Prostate gland (tissue), 2 donors: ENCODE measurements around the gene POLR1A.

Experiments used
- CTCF ChIP-seq, 4 experiments: fragments of 200-600 bp in 2 of 4; fragments of 450-650 bp in 2 of 4; sonication (generic) in 2 of 4; IDR thresholded peaks; 1 replicate in 3 of 4; 2 replicates in 1 of 4; pipeline ENCODE4 v1.5.1; 2016 to 2019; ENCODE audit warnings: antibody characterized with exemption in 4 of 4, mild to moderate bottlenecking in 2 of 4, moderate library complexity in 2 of 4
- POLR2A ChIP-seq: fragments of 450-650 bp; IDR thresholded peaks from one replicate; pipeline ENCODE4 v1.6.1; 2016; ENCODE audit warnings: antibody characterized with exemption, mild to moderate bottlenecking
- POLR2AphosphoS5 ChIP-seq: sonication (generic); formaldehyde crosslinking; IDR thresholded peaks from one replicate; pipeline ENCODE4 v1.6.1; 2017; ENCODE audit warnings: antibody characterized with exemption

- TF ChIP-seq CTCF (IDR thresholded peaks at IDR 0.05) (no peak), POLR2A (no peak), POLR2AphosphoS5 (no peak)
These were observed 43.6 kb downstream of the POLR1A start for GRCh38 chr2:86062043-86062442.
